GM12878 (cell line): ENCODE data around the gene WDR18. TPM values are rescaled to one million over a fixed set of nuclear protein-coding genes. Genes with fewer than 3 reads are reported as not detected.

Experiments
- ATAC-seq: fragments of 200-7000 bp; cut with Tn5 transposase; 3 replicates; pipeline ENCODE4 v1.9.1; 2020; ENCODE audit warnings: mild to moderate bottlenecking, moderate library complexity
- BruUV-seq: library from RNA; stranded (reverse); fragments of 400-500 nt; replicated peaks from 2 replicates; lab custom pipeline; 2021; lab: Mats Ljungman, UMichigan
- CTCF ChIA-PET: fragments of 300-600 bp; sonication (Branson Sonifier 250); formaldehyde crosslinking; extraction: SDS; loops from one replicate; lab custom pipeline; 2021; ENCODE audit warnings: inconsistent platforms; lab: Yijun Ruan, JAX
- POLR2A ChIA-PET: fragments of 350-600 bp; formaldehyde crosslinking; extraction: SDS; loops from one replicate; lab custom pipeline; 2021; ENCODE audit warnings: inconsistent platforms; lab: Charles Lee
- RAD21 ChIA-PET: fragments of 300-600 bp; sonication (Branson Sonifier 250); formaldehyde crosslinking; loops from one replicate; lab custom pipeline; 2023; ENCODE audit warnings: antibody characterized with exemption; ENCODE audit not compliant: unreplicated experiment; lab: Charles Lee
- SMC1A ChIA-PET: fragments of 300-600 bp; sonication (Branson Sonifier 250); formaldehyde crosslinking; loops from one replicate; lab custom pipeline; 2023; ENCODE audit not compliant: unreplicated experiment, uncharacterized antibody; lab: Charles Lee
- DNase-seq: peaks from one replicate; pipeline ENCODE4 v3.0.0-alpha.2; 2011; ENCODE audit warnings: low read depth, low spot score
- FAIRE-seq: peaks from 3 replicates; lab custom pipeline; 2011; peaks lifted over from hg19 to GRCh38; lab: Jason Lieb, UNC
- H2AFZ ChIP-seq: 2 replicates; pipeline ENCODE4 v1.6.0; 2011; ENCODE audit warnings: low read depth, low read length, control low read depth; ENCODE audit not compliant: control insufficient read depth
- H3K27ac ChIP-seq: 2 replicates; pipeline ENCODE4 v1.5.1; 2011; ENCODE audit warnings: control low read depth; ENCODE audit not compliant: control insufficient read depth, insufficient read depth
- H3K27me3 ChIP-seq, 2 experiments: replicated peaks in 1 of 2; 2 replicates each; pipeline versions ENCODE4 v1.6.0 to v1.6.1; 2011; ENCODE audit warnings: low read length in 1 of 2; ENCODE audit not compliant: control insufficient read depth in 2 of 2, insufficient read depth in 2 of 2
- H3K36me3 ChIP-seq, 2 experiments: 2 replicates each; pipeline ENCODE4 v1.5.1; 2011; ENCODE audit warnings: low read length in 1 of 2; ENCODE audit not compliant: control insufficient read depth in 2 of 2, insufficient read depth in 2 of 2
- H3K4me1 ChIP-seq: 2 replicates; pipeline ENCODE4 v1.6.1; 2011; ENCODE audit warnings: mild to moderate bottlenecking, low read length, moderate library complexity, mixed read lengths; ENCODE audit not compliant: control insufficient read depth, insufficient read depth
- H3K4me2 ChIP-seq: 2 replicates; pipeline ENCODE4 v1.6.0; 2011; ENCODE audit warnings: control low read depth; ENCODE audit not compliant: control insufficient read depth, insufficient read depth
- H3K4me3 ChIP-seq: fragments of 200-600 bp; sonication (generic); 2 replicates; pipeline ENCODE4 v1.5.1; 2016
- H3K79me2 ChIP-seq: 2 replicates; pipeline ENCODE4 v1.6.0; 2011; ENCODE audit warnings: low read length; ENCODE audit not compliant: control insufficient read depth, insufficient read depth
- H3K9ac ChIP-seq: 2 replicates; pipeline ENCODE4 v1.8.0; 2011; ENCODE audit warnings: low read length, control low read depth, mixed read lengths; ENCODE audit not compliant: control insufficient read depth, insufficient read depth
- H3K9me3 ChIP-seq: replicated peaks from 3 replicates; pipeline ENCODE4 v1.5.1; 2011; ENCODE audit warnings: mild to moderate bottlenecking, low read length; ENCODE audit not compliant: control insufficient read depth, insufficient read depth
- H4K20me1 ChIP-seq: 2 replicates; pipeline ENCODE4 v1.6.0; 2011; ENCODE audit not compliant: control insufficient read depth, insufficient read depth
- ATF2 ChIP-seq: IDR thresholded peaks from 2 replicates; pipeline ENCODE4 v1.6.1; 2012; ENCODE audit warnings: low read length, inconsistent platforms
- BCLAF1 ChIP-seq: fragments of 450-650 bp; IDR thresholded peaks from 2 replicates; pipeline ENCODE4 v1.6.1; 2017; ENCODE audit warnings: antibody characterized with exemption, mild to moderate bottlenecking, moderate library complexity
- BRCA1 ChIP-seq: IDR thresholded peaks from 2 replicates; pipeline ENCODE4 v1.6.1; 2011; ENCODE audit warnings: low read depth, low read length, improper control_type of control experiment
- CTCF ChIP-seq, 3 experiments: IDR thresholded peaks in 2 of 3; conservative IDR thresholded peaks in 1 of 3; 2 replicates each; pipeline ENCODE4 v1.5.1; 2011; ENCODE audit warnings: low read depth in 3 of 3, low read length in 3 of 3, mild to moderate bottlenecking in 3 of 3, control low read depth in 2 of 3, moderate library complexity in 2 of 3, inconsistent platforms in 1 of 3, mixed read lengths in 1 of 3; ENCODE audit not compliant: control insufficient read depth in 2 of 3, insufficient read depth in 1 of 3; ENCODE audit errors: extremely low read depth in 1 of 3
- IKZF1 ChIP-seq: fragments of 450-650 bp; conservative IDR thresholded peaks from 2 replicates; pipeline ENCODE4 v1.6.1; 2017; ENCODE audit warnings: antibody characterized with exemption, mild to moderate bottlenecking
- NFIC ChIP-seq: IDR thresholded peaks from 2 replicates; pipeline ENCODE4 v1.6.1; 2012; ENCODE audit warnings: low read depth, mild to moderate bottlenecking, inconsistent platforms, low read length, moderate library complexity
- RAD21 ChIP-seq: IDR thresholded peaks from 2 replicates; pipeline ENCODE4 v1.6.1; 2011; ENCODE audit warnings: mild to moderate bottlenecking, low read depth, low read length, moderate library complexity; ENCODE audit not compliant: insufficient read depth
- SMC3 ChIP-seq: IDR thresholded peaks from 2 replicates; pipeline ENCODE4 v1.6.1; 2011; ENCODE audit warnings: low read length, improper control_type of control experiment, borderline replicate concordance
- WRNIP1 ChIP-seq: IDR thresholded peaks from 2 replicates; pipeline ENCODE4 v1.6.1; 2011; ENCODE audit warnings: low read depth, low read length, improper control_type of control experiment, borderline replicate concordance
- ZBTB40 ChIP-seq: fragments of 450-650 bp; IDR thresholded peaks from 2 replicates; pipeline ENCODE4 v1.6.1; 2016; ENCODE audit warnings: mild to moderate bottlenecking, moderate library complexity, borderline replicate concordance
- WGBS: methylation state at CpG from one replicate; pipeline ENCODE4 v1.1.6; 2016; ENCODE audit warnings: low lambda C conversion rate; ENCODE audit not compliant: insufficient replicate concordance, insufficient coverage; ENCODE audit errors: missing lambda C conversion rate; 5-methylcytosine and 5-hydroxymethylcytosine counted together
- in situ Hi-C: fragments of 300-500 bp; cut with MboI; formaldehyde crosslinking; loops from 9 replicates; pipeline ENCODE4 v1.14.3; 2018; ENCODE audit warnings: mixed read lengths
- intact Hi-C: fragments of 100-400 bp; cut with micrococcal nuclease; formaldehyde crosslinking; loops from one replicate; pipeline ENCODE4 v1.14.2; 2022; ENCODE audit not compliant: unreplicated experiment
- polyA plus RNA-seq, 11 experiments: library from polyadenylated mRNA; depleted of rRNA in 4 of 11; unstranded in 6 of 11; stranded (reverse) in 5 of 11; fragments of >200 nt; fragmentation: Nextera tagmentation in 4 of 11; fragmentation: Illumina TruSeq in 1 of 11; extraction: Ambion mirVana in 4 of 11; extraction: Trizol in 1 of 11; gene quantifications; 1 replicate in 1 of 11; 2 replicates in 10 of 11; pipeline versions ENCODE4 v1.2.1 to v1.2.3, GENCODE V29; 2011 to 2016; ENCODE audit warnings: inconsistent platforms in 2 of 11, missing spikeins in 2 of 11, low read depth in 1 of 11
- total RNA-seq, 4 experiments: library from RNA; depleted of rRNA in 3 of 4; stranded (reverse); fragments of >200 nt in 3 of 4; fragmentation: Illumina TruSeq in 1 of 4; extraction: Trizol in 1 of 4; gene quantifications; 2 replicates each; pipeline versions ENCODE4 v1.2.1 to v1.2.3, GENCODE V29; 2013 to 2021

The WDR18 gene
- total and polyA plus RNA-seq, 10 of the 15 experiments (the other 5 are each of a cell fraction or from before 2014, with no cell fraction given), result 3.0 to 206 (median 62.3) TPM

- TF ChIP-seq BCLAF1 (no peak), ATF2 (no peak), SMC3 (no peak), NFIC (no peak), WRNIP1 (no peak)
Measured at GRCh38 chr19:999379-999719, 15.2 kb downstream of the WDR18 start (continued).

- CTCF ChIA-PET, result interaction anchor here (1.7 kb wide), 1 partner anchor 75 kb away, joined by 4 read pairs; no protein-coding TSS in a partner anchor
- SMC1A ChIA-PET, result no interaction called here
- intact Hi-C loops, result loop anchor here (1.0 kb wide), 1 partner anchor 75 kb away; no protein-coding TSS in a partner anchor
- Histone ChIP-seq H3K79me2 (no peaks in the 10 kb centered on the region), H3K4me3 (no peak within 1 kb of the TSS), H3K9ac (no peak within 1 kb of the TSS), H4K20me1 (no peaks in the 10 kb centered on the region), H3K27ac (no peak within 1 kb of the TSS), H3K4me2 (no peak within 1 kb of the TSS), H3K4me1 (no peaks in the 10 kb centered on the region; the same call in 1 of the 2 replicates), H3K27me3 (peaks cover 3 to 5% of the 10 kb centered on the region in 2 experiments; a peak in 3 of 4 replicates), H3K9me3 (no peaks in the 10 kb centered on the region), H3K36me3 (no peaks in the 10 kb centered on the region), H2AFZ (no peak within 1 kb of the TSS)
- in situ Hi-C loops, result no loop called here
- ATAC-seq (peak; percentile 65), DNase-seq (no peak), FAIRE-seq (no peak)
- WGBS, result 3% methylated on average over 15 of the region's 43 CpGs
- RAD21 ChIA-PET, result interaction anchor here (1.4 kb wide), 1 partner anchor 143 kb away, joined by 4 read pairs; no protein-coding TSS in a partner anchor
- BruUV-seq, result no TSS peak
- POLR2A ChIA-PET, result interaction anchor here (0.6 to 1.1 kb wide), 2 partner anchors 19 to 77 kb away, joined by 3 to 4 read pairs; no protein-coding TSS in a partner anchor
- TF ChIP-seq RAD21 (0 out of 2 replicates have a peak, but pooled peaks have one; percentile 27), ZBTB40 (no peak), BRCA1 (no peak), CTCF (IDR thresholded peaks at IDR 0.05 in 2 of 3, conservative IDR thresholded peaks at IDR 0.05 in 1 of 3; ENCODE audit: control insufficient read depth in 2 of 3, extremely low read depth in 1 of 3, insufficient read depth in 1 of 3, low read depth in 3 of 3, low read length in 3 of 3) (peak; percentile 44 to 60 (median 49)), IKZF1 (0 out of 2 replicates have a peak, but pooled peaks have one; percentile 14)
Measured at GRCh38 chr19:1000095-1000494, 15.9 kb downstream of the WDR18 start, which contains the start of gene GRIN3B. Gene GRIN3B (plus strand): TSS chr19:1000419. CDS start chr19:1000438, 19 bp downstream.
